Fibroblast of the aortic adventitia (primary cell): ENCODE results near the gene TRPV5. TPM values are rescaled to one million over a fixed set of nuclear protein-coding genes. Genes with fewer than 3 reads are reported as not detected.

Experiments
- DNase-seq: peaks from one replicate; pipeline ENCODE4 v3.0.0-alpha.2; 2010; ENCODE audit warnings: low read depth
- H3K4me3 ChIP-seq: 2 replicates; pipeline ENCODE4 v1.5.1; 2011; ENCODE audit warnings: low read depth, mild to moderate bottlenecking, control low read depth, low read length, moderate library complexity
- CTCF ChIP-seq: IDR thresholded peaks from 2 replicates; pipeline ENCODE4 v1.5.1; 2011; ENCODE audit warnings: mild to moderate bottlenecking, low read length, control low read depth, inconsistent platforms; ENCODE audit not compliant: insufficient read depth
- total RNA-seq: library from RNA; depleted of rRNA; stranded (reverse); fragments of >200 nt; gene quantifications from 2 replicates; pipeline ENCODE4 v1.2.3, GENCODE V29; 2012; ENCODE audit warnings: low replicate concordance

Gene TRPV5
- total RNA-seq, 1 donor: not detected

- no peak overlapping the region for H3K4me3 ChIP-seq
- no peak for DNase-seq
- no peak for TF ChIP-seq CTCF
These were observed 10.2 kb downstream of the TRPV5 start for GRCh38 chr7:142923391-142923790.

GRCh38 chr7:142919656-142920055, 13.9 kb downstream of the TRPV5 start:
- no peak for DNase-seq
- TF ChIP-seq CTCF: no peak
- no peak overlapping the region for H3K4me3 ChIP-seq

- no peak for TF ChIP-seq CTCF
- H3K4me3 ChIP-seq: no peak overlapping the region
- DNase-seq: no peak
These were observed 14.6 kb downstream of the TRPV5 start for GRCh38 chr7:142918901-142919300.

DNA sequence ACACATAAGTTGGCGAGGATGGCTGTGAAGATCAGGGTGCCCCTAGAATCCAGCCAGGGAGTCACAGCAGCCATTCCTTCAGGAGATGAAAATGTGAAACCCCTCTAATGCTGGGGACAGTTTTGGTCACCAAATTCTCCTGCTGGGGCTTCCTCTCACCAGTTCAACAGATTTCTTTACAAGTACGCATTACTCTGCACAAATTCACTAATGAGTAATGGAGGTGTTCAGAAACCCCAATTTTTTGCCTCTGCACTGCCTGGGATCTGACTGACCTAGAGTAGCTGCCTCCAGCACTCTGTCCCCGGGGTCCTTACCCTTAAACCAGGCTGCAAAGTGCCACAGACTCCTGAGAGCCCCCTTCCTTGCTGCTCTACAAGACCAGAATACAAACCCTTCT, 16.1 kb downstream of the TRPV5 start:
- TF ChIP-seq CTCF: no peak
- DNase-seq: no peak
- H3K4me3 ChIP-seq: no peak overlapping the region

GRCh38 chr7:142916508-142916907, 17.0 kb downstream of the TRPV5 start:
- no peak for TF ChIP-seq CTCF
- H3K4me3 ChIP-seq: no peak overlapping the region
- DNase-seq: no peak

- no peak overlapping the region for H3K4me3 ChIP-seq
- TF ChIP-seq CTCF: no peak
- DNase-seq: no peak
These were observed 18.2 kb downstream of the TRPV5 start for GRCh38 chr7:142915315-142915714.

DNA sequence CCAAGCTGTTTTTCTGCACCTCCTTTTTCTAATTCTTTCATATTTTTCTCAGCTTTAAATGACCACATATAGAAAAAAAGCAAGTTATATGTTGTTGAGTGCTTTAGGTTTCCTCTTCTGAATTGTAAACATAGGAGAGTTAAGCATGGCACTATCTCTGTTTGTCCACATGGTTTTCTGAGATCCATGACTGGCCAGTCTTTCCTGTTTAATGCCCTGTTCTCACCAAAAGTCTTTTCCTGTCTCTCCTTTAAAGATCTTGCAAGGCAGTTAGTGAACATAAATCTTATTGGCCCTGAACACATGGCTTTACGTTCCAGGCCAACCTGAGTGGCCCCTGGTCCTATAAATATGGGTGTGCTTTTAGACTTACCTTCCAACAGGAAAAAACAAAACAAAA, 19.4 kb downstream of the TRPV5 start:
- DNase-seq: no peak
- no peak for TF ChIP-seq CTCF
- H3K4me3 ChIP-seq: no peak overlapping the region
